Esophagus squamous epithelium (tissue), 5 donors: ENCODE data around the gene TCEA2. TPM values are rescaled to one million over a fixed set of nuclear protein-coding genes. Genes with fewer than 3 reads are reported as not detected.

Experiments
- DNase-seq: peaks from one replicate; lab custom pipeline; 2025; lab: John Stamatoyannopoulos, UW
- H3K27ac ChIP-seq, 4 donors: fragments of 200-600 bp; sonication (generic); one replicate each; pipeline ENCODE4 v1.5.1; 2016 to 2019; ENCODE audit warnings: mild to moderate bottlenecking in 1 of 4
- H3K27me3 ChIP-seq, 4 donors: fragments of 200-600 bp; sonication (generic); 1 replicate in 3 of 4; 2 replicates in 1 of 4; pipeline versions ENCODE4 v1.5.1 to v1.6.0; 2017 to 2021; ENCODE audit warnings: antibody characterized with exemption in 1 of 4
- H3K36me3 ChIP-seq, 3 donors: fragments of 200-600 bp; sonication (generic); one replicate each; pipeline ENCODE4 v1.5.1; 2016 to 2019
- H3K4me1 ChIP-seq, 3 donors: fragments of 200-600 bp; sonication (generic); one replicate each; pipeline ENCODE4 v1.5.1; 2017 to 2019
- H3K4me3 ChIP-seq, 4 donors: fragments of 200-600 bp; sonication (generic); 1 replicate in 3 of 4; 2 replicates in 1 of 4; pipeline ENCODE4 v1.5.1; 2016 to 2019; ENCODE audit warnings: mild to moderate bottlenecking in 2 of 4, moderate library complexity in 1 of 4
- H3K9me3 ChIP-seq, 3 donors: fragments of 200-600 bp; sonication (generic); one replicate each; pipeline ENCODE4 v1.5.1; 2016 to 2019
- POLR2A ChIP-seq, 4 donors: fragments of 450-650 bp; IDR thresholded peaks; one replicate each; pipeline ENCODE4 v1.6.1; 2017; ENCODE audit warnings: antibody characterized with exemption in 4 of 4, mild to moderate bottlenecking in 4 of 4, moderate library complexity in 3 of 4
- WGBS, 2 donors: methylation state at CpG; one replicate each; pipeline ENCODE4 v1.1.5; 2018; 5-methylcytosine and 5-hydroxymethylcytosine counted together
- intact Hi-C: fragments of 100-400 bp; cut with DNase I; formaldehyde crosslinking; loops from one replicate; pipeline ENCODE4 v1.15.0; 2022
- total RNA-seq, 4 donors: library from RNA; depleted of rRNA; stranded (reverse); fragments of >200 nt; gene quantifications; one replicate each; pipeline ENCODE4 v1.1.0, GENCODE V29; 2016
- TF ChIP-seq, protein P1 (sequence below), 6 experiments: fragments of 450-650 bp in 4 of 6; fragments of 200-600 bp in 2 of 6; sonication (generic) in 2 of 6; IDR thresholded peaks; one replicate each; pipeline ENCODE4 v1.5.1; 2016 to 2019; ENCODE audit warnings: antibody characterized with exemption in 6 of 6, mild to moderate bottlenecking in 4 of 6, moderate library complexity in 4 of 6
- donor health status: DM: yes; HTN: yes; CAD: no.

Gene TCEA2
- total RNA-seq, 4 donors from 2014 or later = 1.8 to 25.2 (median 8.9) TPM

GRCh38 chr20:64051561-64052325 lies 11.3 kb upstream of the TCEA2 start:
- no peak for DNase-seq

DNA sequence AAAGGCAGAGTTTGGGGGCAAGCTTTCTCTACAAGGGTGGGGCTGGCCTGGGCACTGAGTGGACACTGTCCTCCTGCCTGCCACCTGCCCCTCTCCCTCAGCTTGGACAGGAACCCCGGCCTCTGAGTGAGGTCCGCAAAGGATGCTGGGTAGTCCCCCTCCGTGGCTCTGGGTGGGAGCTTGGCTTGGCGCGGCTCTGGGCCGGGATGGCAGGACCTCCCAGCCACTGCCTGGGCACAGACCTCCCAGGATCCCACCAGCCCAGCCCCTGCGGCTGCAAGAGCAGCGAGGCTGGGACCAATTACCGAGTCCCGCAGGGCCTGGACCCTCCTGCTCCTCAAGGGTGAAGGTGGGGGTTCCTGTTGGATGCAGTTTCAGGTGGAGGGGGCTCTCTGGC lies 10.7 kb upstream of the TCEA2 start:
- Histone ChIP-seq H3K27ac (peak overlapping the region; percentile 35 to 82 (median 69)), H3K27me3 (peaks cover 10 to 96% (median 14%) of the 10 kb centered on the region in 4 donors), H3K9me3 (no peaks in the 10 kb centered on the region), H3K36me3 (no peaks in the 10 kb centered on the region), H3K4me1 (peaks cover 41 to 92% (median 43%) of the 10 kb centered on the region in 3 donors), H3K4me3 (no peak overlapping the region)
- intact Hi-C loops = no loop called here
- 36 to 100% methylated on average over 3 of the region's 10 CpGs for WGBS, 2 donors
- TF ChIP-seq, protein P1, sequence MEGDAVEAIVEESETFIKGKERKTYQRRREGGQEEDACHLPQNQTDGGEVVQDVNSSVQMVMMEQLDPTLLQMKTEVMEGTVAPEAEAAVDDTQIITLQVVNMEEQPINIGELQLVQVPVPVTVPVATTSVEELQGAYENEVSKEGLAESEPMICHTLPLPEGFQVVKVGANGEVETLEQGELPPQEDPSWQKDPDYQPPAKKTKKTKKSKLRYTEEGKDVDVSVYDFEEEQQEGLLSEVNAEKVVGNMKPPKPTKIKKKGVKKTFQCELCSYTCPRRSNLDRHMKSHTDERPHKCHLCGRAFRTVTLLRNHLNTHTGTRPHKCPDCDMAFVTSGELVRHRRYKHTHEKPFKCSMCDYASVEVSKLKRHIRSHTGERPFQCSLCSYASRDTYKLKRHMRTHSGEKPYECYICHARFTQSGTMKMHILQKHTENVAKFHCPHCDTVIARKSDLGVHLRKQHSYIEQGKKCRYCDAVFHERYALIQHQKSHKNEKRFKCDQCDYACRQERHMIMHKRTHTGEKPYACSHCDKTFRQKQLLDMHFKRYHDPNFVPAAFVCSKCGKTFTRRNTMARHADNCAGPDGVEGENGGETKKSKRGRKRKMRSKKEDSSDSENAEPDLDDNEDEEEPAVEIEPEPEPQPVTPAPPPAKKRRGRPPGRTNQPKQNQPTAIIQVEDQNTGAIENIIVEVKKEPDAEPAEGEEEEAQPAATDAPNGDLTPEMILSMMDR (IDR thresholded peaks at IDR 0.05) = no peak
- no peak for TF ChIP-seq POLR2A (IDR thresholded peaks at IDR 0.05)
- no peak for DNase-seq

More at GRCh38 chr20:64051561-64052325, 11.3 kb upstream of the TCEA2 start:
- H3K27me3 ChIP-seq = peaks cover 10 to 96% (median 15%) of the 10 kb centered on the region in 4 donors
- H3K4me3 ChIP-seq = peak overlapping the region in 2 of 4 donors; percentile 9 to 63
- WGBS, 2 donors = 30% methylated on average over 2 of the region's 15 CpGs; no CpG with 5 or more reads in 1 of the 2 donors
- H3K9me3 ChIP-seq = no peaks in the 10 kb centered on the region
- H3K4me1 ChIP-seq = peaks cover 37 to 86% (median 41%) of the 10 kb centered on the region in 3 donors
- intact Hi-C loops = no loop called here
- H3K36me3 ChIP-seq = no peaks in the 10 kb centered on the region
- TF ChIP-seq POLR2A (IDR thresholded peaks at IDR 0.05) = peak in 1 of 4 donors; percentile 17
- TF ChIP-seq, protein P1 (IDR thresholded peaks at IDR 0.05) = no peak
- H3K27ac ChIP-seq = peak overlapping the region; percentile 56 to 82 (median 72)

- WGBS, 2 donors = 40 to 67% methylated on average over 1 to 10 of the region's 33 CpGs
- TF ChIP-seq, protein P1 (IDR thresholded peaks at IDR 0.05) = no peak
- TF ChIP-seq POLR2A (IDR thresholded peaks at IDR 0.05) = no peak
- Histone ChIP-seq H3K9me3 (no peaks in the 10 kb centered on the region), H3K27me3 (peaks cover 6 to 90% (median 10%) of the 10 kb centered on the region in 4 donors), H3K4me3 (peak overlapping the region in 1 of 4 donors; percentile 11), H3K36me3 (no peaks in the 10 kb centered on the region), H3K27ac (peak overlapping the region; percentile 35 to 82 (median 69)), H3K4me1 (peaks cover 43 to 95% (median 43%) of the 10 kb centered on the region in 3 donors)
- DNase-seq = no peak
- intact Hi-C loops = no loop called here
Observed at GRCh38 chr20:64052987-64053840, 9.8 kb upstream of the TCEA2 start.

- 12 to 26% methylated on average over 5 to 6 of the region's 17 CpGs for WGBS, 2 donors
- DNase-seq = no peak
- peaks cover 0 to 81% (median 10%) of the 10 kb centered on the region in 4 donors for H3K27me3 ChIP-seq
- H3K4me1 ChIP-seq = peaks cover 34 to 87% (median 43%) of the 10 kb centered on the region in 3 donors
- no peaks in the 10 kb centered on the region for H3K9me3 ChIP-seq
- H3K27ac ChIP-seq = peak overlapping the region; percentile 33 to 82 (median 62)
- H3K36me3 ChIP-seq = no peaks in the 10 kb centered on the region
- H3K4me3 ChIP-seq = peak overlapping the region in 2 of 4 donors; percentile 11 to 32
- intact Hi-C loops = no loop called here
- TF ChIP-seq, protein P1 (IDR thresholded peaks at IDR 0.05) = peak in 1 of 6 experiments; percentile 17
- TF ChIP-seq POLR2A (IDR thresholded peaks at IDR 0.05) = peak in 1 of 4 donors; percentile 26
Observed at GRCh38 chr20:64053841-64054661, 8.9 kb upstream of the TCEA2 start.
